Activated T-helper 1 cell treated with anti-CD3 and anti-CD28 coated beads, Interleukin-12 subunit alpha, Interleukin-12 subunit beta, Interleukin-2, Interleukin-4 antibody, amounts not matched to agents 30 ng/mL and 10 ng/mL and 1 ng/mL, durations not matched to agents 14 hours and 24 hours and 36 hours (primary cell): ENCODE results near the gene CCDC70. TPM values are rescaled to one million over a fixed set of nuclear protein-coding genes. Genes with fewer than 3 reads are reported as not detected.

Experiments
- DNase-seq: peaks from one replicate; pipeline ENCODE4 v3.0.0; 2021; ENCODE audit warnings: low spot score
- H3K27ac Mint-ChIP-seq: one replicate; pipeline ENCODE4 v1.8.0; 2021; ENCODE audit warnings: mild to moderate bottlenecking, mixed read lengths
- H3K27me3 Mint-ChIP-seq: one replicate; pipeline ENCODE4 v1.8.0; 2022; ENCODE audit warnings: mild to moderate bottlenecking, moderate library complexity, mixed read lengths; ENCODE audit not compliant: insufficient read depth
- H3K36me3 Mint-ChIP-seq: one replicate; pipeline ENCODE4 v1.8.0; 2021; ENCODE audit warnings: low read depth, mixed read lengths
- H3K4me1 Mint-ChIP-seq: one replicate; pipeline ENCODE4 v1.8.0; 2021; ENCODE audit warnings: low read depth, mixed read lengths
- H3K4me3 Mint-ChIP-seq: one replicate; pipeline ENCODE4 v1.8.0; 2021; ENCODE audit warnings: mild to moderate bottlenecking, moderate library complexity, mixed read lengths
- H3K9me3 Mint-ChIP-seq: one replicate; pipeline ENCODE4 v1.8.0; 2021; ENCODE audit warnings: mixed read lengths
- intact Hi-C: fragments of 100-400 bp; cut with micrococcal nuclease; formaldehyde crosslinking; loops from one replicate; pipeline ENCODE4 v1.15.1; 2024
- total RNA-seq: library from RNA; stranded (reverse); gene quantifications from 2 replicates; pipeline ENCODE4 v1.2.3, GENCODE V29; 2022

CCDC70 gene
- total RNA-seq, 1 donor from 2014 or later, result not detected

DNA sequence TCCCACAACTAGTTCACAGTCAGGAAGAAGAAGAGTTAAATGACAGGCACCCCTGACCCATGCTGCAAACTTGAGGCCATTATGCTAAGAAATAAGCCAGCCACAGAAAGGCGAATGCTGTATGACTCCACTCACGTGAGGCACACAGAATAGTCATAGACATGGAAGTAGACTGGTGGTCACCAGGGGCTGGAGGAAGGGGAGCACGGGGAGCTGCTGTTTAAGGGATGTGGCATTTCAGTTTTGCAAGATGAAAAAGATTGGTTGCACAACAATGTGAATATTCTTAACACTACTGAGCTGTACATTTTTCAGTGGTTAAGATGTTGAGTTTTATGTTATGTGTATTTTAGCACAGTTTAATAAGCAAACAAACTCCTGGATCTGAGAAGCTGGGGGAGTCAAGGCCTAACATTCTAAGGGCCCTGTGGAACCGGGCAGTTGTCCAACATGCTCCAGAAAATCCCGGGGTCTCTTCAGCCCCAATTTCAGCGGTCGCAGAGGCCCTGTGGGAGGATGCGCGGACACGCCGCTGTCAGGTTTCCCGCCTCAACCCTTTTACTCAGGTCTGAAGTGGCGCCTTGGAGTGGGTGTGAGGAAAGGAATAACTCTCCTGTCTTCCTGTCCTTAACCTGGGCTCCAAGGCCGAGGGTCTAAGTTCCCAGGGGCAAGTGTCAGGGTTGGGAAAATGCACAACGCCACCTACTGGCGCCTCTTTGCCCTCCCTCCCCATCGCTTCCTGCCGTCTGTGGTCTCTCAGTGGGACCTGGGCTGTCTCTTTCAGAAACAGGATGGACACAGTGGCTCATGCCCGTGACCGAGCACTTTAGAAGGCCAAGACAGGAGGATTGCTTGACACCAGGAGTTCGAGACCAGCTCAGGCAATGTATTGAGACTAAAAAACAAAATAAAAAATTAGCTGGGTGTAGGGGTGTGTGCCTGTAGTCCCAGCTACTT lies 12.3 kb upstream of the CCDC70 start:
- Mint-ChIP-seq H3K27me3 (peaks cover 14% of the 10 kb centered on the region), H3K27ac (peak overlapping the region; percentile 40), H3K4me3 (no peak overlapping the region), H3K9me3 (no peaks in the 10 kb centered on the region), H3K4me1 (peaks cover 10% of the 10 kb centered on the region), H3K36me3 (no peaks in the 10 kb centered on the region)
- DNase-seq, result peak; percentile 17
- intact Hi-C loops, result loop anchor here (1.0 to 5.0 kb wide), 3 partner anchors 34 to 278 kb away; partner anchors contain the start of genes DHRS12 and NEK5

DNA sequence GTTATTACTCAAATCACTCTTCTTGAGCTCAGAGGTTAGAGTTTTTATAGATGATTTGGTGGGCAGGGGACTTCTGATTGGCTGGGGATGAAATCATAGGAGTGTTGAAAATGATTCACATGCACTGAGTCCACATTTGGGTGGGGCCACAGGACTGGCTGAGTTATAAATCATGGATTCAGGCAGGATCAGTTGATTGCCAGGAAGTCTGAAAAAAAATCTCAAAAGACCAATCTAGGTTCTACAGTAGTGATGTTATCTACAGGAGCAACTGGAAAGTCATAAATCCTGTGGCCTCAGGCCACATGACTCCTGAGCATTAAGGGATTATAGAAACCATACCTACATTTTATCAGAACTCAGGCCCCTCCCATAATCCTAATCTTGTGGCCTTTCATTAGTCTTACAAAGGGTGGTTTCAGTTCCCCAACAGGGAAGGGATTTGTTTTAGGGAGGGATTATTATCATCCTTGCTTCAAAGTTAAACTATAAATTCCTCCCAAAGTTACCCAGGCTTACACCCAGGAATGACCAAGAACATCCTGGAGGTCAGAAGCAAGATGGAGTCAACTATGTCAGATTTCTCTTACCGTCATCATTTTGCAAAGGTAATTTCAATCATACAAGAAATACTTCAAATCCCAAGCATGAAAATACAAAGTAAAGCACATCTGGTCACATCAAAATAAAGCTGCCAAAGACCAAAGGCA lies 5.6 kb upstream of the CCDC70 start:
- no peak for DNase-seq
- H3K4me3 Mint-ChIP-seq, result no peak overlapping the region
- peaks cover 20% of the 10 kb centered on the region for H3K27me3 Mint-ChIP-seq
- peaks cover under 1% of the 10 kb centered on the region for H3K4me1 Mint-ChIP-seq
- no peaks in the 10 kb centered on the region for H3K9me3 Mint-ChIP-seq
- intact Hi-C loops, result no loop called here
- no peak overlapping the region for H3K27ac Mint-ChIP-seq
- no peaks in the 10 kb centered on the region for H3K36me3 Mint-ChIP-seq

DNA sequence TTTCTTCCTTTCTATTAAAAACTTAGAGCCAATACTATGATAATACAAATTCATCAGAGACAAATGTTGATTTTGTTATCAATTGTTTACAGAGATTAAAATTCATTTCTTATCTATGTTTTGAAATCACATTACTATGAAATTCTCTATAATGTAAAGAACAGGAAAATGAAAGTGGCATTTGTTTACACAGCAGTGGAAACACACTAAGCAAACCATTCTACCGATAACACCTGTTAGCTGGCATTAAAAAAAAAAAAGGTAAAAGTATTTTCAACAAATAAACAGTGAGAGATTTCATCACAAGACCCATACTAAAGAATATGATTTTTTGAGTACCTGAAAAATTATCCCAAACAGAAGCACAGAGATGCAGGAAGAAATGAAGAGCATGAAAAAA lies 4.8 kb upstream of the CCDC70 start:
- peaks cover 7% of the 10 kb centered on the region for H3K4me1 Mint-ChIP-seq
- intact Hi-C loops, result no loop called here
- no peak for DNase-seq

DNA sequence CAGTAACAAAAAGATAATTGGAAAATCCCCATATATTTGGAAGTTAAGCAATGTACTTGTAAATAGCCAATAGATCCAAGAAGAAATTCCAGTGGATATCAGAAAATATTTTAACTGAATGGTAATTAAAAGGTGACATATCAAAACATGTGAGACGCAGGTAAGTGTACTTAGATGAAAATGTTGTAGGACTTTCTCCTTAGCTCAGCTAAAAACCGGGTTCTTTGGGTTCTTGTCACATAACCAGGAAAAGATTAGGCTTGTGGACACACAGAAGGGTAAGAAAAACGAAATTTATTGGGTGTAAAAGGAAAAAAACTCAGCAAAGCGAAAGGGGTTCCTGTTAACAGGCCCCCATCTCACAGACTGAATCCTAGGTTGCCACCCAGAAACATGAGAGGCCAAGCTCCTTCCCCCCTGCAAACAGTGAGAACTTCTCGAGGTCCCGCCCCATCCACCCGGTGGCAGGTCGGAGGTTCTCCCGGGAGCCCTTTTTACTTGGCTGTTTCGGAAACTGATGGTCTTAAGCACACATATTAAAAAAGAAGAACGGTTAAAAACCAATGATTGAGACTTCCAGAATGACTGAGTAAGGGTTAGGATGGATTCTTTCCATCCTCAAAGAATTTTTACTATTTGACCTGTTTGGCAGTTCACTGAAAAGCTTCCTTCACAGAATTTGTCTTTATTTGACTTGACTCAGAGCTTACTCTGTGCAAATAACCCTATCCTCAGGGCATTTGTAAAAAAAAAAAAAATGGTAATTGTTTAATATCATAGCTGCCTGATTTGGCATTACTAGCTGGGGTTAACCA lies 3.1 kb upstream of the CCDC70 start:
- Mint-ChIP-seq H3K4me3 (no peak overlapping the region), H3K36me3 (no peaks in the 10 kb centered on the region), H3K27ac (no peak overlapping the region), H3K27me3 (peaks cover 16% of the 10 kb centered on the region), H3K4me1 (peaks cover 7% of the 10 kb centered on the region), H3K9me3 (no peaks in the 10 kb centered on the region)
- intact Hi-C loops, result no loop called here
- DNase-seq, result no peak

More for the DNA sequence above, 4.8 kb upstream of the CCDC70 start:
- no peak overlapping the region for H3K4me3 Mint-ChIP-seq
- H3K27me3 Mint-ChIP-seq, result peaks cover 18% of the 10 kb centered on the region
- no peak overlapping the region for H3K27ac Mint-ChIP-seq
- H3K36me3 Mint-ChIP-seq, result no peaks in the 10 kb centered on the region
- H3K9me3 Mint-ChIP-seq, result no peaks in the 10 kb centered on the region

DNA sequence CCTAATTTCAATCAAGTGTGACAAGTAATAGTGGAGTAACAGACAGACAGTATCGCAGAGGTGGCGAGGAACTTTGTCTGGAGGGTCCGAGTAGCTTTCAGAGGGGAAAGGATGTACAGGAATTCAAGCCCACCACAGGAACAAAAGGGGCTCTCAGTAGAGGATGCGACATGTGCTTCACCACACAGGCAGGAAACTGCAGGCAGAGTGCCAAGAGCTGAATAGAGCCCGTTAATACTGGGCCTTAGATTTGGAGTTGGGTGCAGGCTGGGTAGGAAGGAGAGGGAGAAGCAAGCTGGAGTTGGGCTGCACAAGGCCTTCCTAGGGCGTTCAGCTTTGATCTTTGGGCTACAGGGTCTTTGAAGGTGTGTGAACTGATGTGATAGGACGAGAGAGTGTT lies 1.2 kb downstream of the CCDC70 start:
- peaks cover 2% of the 10 kb centered on the region for H3K27me3 Mint-ChIP-seq
- H3K36me3 Mint-ChIP-seq, result no peaks in the 10 kb centered on the region
- no peak overlapping the region for H3K27ac Mint-ChIP-seq
- intact Hi-C loops, result no loop called here
- DNase-seq, result no peak
- no peaks in the 10 kb centered on the region for H3K9me3 Mint-ChIP-seq
- H3K4me3 Mint-ChIP-seq, result no peak overlapping the region
- H3K4me1 Mint-ChIP-seq, result peaks cover 7% of the 10 kb centered on the region

DNA sequence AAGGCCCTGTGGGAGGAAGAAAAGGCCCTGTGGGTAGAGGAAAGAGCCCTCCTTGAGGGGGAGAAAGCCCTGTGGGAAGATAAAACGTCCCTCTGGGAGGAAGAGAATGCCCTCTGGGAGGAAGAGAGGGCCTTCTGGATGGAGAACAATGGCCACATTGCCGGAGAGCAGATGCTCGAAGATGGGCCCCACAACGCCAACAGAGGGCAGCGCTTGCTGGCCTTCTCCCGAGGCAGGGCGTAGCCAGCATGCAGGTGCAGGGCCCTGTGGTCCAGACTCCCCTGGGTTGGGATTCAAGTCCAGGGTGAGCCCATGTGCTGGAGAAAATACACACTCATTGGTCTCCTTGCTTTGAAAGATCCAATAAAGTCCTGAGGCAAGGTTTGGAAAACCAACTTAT lies 4.1 kb downstream of the CCDC70 start:
- Mint-ChIP-seq H3K4me3 (no peak overlapping the region), H3K27me3 (peaks cover 7% of the 10 kb centered on the region), H3K9me3 (no peaks in the 10 kb centered on the region), H3K27ac (no peak overlapping the region), H3K36me3 (no peaks in the 10 kb centered on the region), H3K4me1 (peaks cover 7% of the 10 kb centered on the region)
- intact Hi-C loops, result no loop called here
- DNase-seq, result no peak

DNA sequence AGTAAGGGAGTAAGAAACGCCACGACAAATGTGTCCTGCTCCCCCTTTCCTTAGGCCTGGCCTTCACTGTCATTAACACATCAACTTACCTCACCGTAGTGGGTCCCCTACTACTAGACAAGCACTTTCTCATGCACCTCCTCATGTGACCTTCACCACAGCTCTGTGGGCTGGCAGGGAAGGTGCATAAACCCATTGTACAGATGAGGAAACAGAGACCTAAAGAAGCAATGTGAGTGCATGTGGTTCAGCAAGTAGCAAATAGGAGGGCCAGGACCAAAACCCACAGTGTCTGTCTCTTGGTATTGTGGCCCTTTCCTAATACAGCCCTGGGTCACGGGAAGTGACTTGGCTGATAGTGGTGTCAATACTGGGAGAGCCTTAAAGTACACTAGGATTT lies 5.3 kb downstream of the CCDC70 start:
- peaks cover 13% of the 10 kb centered on the region for H3K27me3 Mint-ChIP-seq
- H3K27ac Mint-ChIP-seq, result no peak overlapping the region
- intact Hi-C loops, result no loop called here
- H3K36me3 Mint-ChIP-seq, result no peaks in the 10 kb centered on the region
- H3K9me3 Mint-ChIP-seq, result no peaks in the 10 kb centered on the region
- no peak overlapping the region for H3K4me3 Mint-ChIP-seq
- no peak for DNase-seq
- H3K4me1 Mint-ChIP-seq, result no peaks in the 10 kb centered on the region

DNA sequence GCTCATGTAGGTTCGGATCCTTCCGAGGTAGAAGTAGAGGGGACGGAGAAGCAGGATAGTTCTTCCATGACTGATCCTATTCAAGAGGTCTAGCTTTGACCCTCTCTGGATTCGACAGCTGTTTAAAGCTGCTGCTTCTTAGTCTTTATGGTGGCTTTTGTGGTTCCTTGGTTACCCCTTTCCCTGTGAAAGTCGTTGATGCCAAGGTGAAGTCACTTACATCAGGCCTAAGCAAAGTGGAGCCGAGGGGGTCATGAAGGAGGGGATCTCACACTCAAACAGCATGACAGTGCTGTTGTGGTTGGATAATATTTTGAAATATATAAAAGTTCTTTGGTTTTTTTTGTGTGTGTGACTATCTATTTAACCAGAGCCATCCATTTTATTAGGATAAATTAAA lies 8.1 kb downstream of the CCDC70 start:
- no peak for DNase-seq
- intact Hi-C loops, result no loop called here
- Mint-ChIP-seq H3K9me3 (no peaks in the 10 kb centered on the region), H3K4me1 (no peaks in the 10 kb centered on the region), H3K36me3 (no peaks in the 10 kb centered on the region), H3K27me3 (peaks cover 13% of the 10 kb centered on the region), H3K27ac (no peak overlapping the region), H3K4me3 (no peak overlapping the region)

DNA sequence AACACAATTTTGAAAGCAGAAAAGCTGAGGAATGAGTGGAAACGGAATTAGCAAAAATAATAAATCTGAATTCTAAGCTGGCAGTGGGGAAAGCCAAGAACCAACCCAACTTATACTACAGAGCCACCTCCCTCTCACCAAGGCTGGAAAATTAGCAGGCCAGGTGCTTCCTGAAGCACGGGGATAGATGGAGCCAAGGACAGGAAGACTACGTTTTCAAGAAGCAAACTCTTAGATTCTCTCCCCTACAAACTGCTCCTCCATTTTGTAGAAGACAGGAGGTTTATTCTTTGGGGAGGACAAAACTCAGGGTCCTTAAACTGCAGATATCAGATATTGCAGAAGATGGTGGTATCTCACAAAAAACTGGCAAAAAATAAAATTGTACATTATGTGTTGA lies 8.8 kb downstream of the CCDC70 start:
- Mint-ChIP-seq H3K4me1 (no peaks in the 10 kb centered on the region), H3K4me3 (no peak overlapping the region), H3K27ac (no peak overlapping the region), H3K9me3 (no peaks in the 10 kb centered on the region), H3K36me3 (no peaks in the 10 kb centered on the region), H3K27me3 (peaks cover 13% of the 10 kb centered on the region)
- DNase-seq, result no peak
- intact Hi-C loops, result no loop called here

DNA sequence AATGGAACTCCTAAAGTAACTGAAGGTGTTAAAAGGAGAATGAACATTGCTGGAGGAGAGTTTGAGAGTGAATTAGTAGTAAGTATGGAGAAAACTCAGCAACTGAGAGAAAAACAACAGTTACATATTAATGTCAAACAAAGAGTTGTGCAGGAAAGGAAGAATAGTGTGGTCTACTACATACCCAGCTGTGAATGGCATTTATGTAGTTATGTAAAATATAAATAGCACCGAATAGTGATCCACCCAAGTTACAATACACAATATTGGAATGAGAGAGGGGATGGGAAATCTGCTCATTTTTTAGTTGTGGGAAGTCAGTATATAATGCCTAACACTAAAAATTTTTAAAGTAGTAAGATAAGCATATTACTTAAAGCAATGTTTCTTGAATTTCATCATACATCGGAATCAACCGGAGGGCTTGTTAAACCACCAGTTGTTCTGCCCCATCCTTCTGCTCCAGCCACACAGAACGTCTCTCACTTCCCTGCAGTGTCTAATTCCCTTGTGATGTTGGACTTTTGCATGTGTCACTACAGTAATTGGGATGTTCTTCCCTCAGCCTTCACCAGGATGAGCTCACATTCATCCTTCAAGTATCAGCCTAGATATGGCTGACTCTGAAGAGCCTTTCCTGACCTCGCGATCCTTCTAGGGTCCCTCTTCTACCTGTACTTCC lies 11.5 kb downstream of the CCDC70 start:
- no peak overlapping the region for H3K27ac Mint-ChIP-seq
- no peak for DNase-seq
- H3K36me3 Mint-ChIP-seq, result no peaks in the 10 kb centered on the region
- H3K27me3 Mint-ChIP-seq, result peaks cover 20% of the 10 kb centered on the region
- no peaks in the 10 kb centered on the region for H3K9me3 Mint-ChIP-seq
- no peaks in the 10 kb centered on the region for H3K4me1 Mint-ChIP-seq
- intact Hi-C loops, result no loop called here
- H3K4me3 Mint-ChIP-seq, result no peak overlapping the region

DNA sequence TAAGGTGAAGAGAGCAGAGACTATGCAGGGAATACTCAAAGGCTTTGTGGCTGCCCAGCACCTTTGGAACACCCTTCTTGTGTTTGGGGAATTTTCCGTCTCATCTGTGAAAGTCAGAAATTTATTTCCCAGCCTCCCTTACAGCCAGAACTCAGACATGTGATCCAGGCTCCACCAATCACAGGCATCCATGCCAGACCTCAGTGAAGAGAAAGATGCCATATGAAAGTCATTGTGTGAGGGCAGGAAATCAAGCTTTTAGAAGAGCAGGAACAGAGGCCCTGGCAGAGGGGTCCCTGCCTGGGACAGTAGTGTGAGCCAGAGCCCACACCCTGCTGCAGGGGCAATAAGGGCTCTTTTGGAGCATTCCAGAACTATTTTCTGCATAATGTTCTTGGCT lies 12.1 kb downstream of the CCDC70 start:
- no peak overlapping the region for H3K4me3 Mint-ChIP-seq
- intact Hi-C loops, result no loop called here
- no peak for DNase-seq
- no peaks in the 10 kb centered on the region for H3K9me3 Mint-ChIP-seq
- H3K4me1 Mint-ChIP-seq, result no peaks in the 10 kb centered on the region
- peaks cover 20% of the 10 kb centered on the region for H3K27me3 Mint-ChIP-seq
- H3K27ac Mint-ChIP-seq, result no peak overlapping the region
- H3K36me3 Mint-ChIP-seq, result no peaks in the 10 kb centered on the region

DNA sequence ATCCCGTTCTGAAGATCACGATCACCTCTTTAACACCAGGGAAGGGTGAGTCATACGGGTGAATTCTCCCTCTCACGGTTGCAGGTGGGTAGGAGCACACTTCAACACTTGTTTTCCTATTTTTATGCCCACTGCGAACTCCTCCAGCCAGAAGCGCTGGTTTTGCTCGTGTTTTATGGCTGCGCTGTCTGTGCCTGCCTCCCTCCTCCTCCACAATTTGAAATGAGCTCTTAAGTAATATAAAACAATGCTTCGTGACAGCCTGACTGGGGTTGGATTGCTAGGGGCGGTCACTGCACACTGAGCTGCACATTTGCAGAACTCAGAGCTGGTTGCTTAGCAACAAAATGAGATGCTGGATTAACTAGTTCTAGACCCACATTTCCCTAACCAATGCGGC lies 12.9 kb downstream of the CCDC70 start:
- H3K27ac Mint-ChIP-seq, result no peak overlapping the region
- peaks cover 5% of the 10 kb centered on the region for H3K4me1 Mint-ChIP-seq
- no peaks in the 10 kb centered on the region for H3K36me3 Mint-ChIP-seq
- no peaks in the 10 kb centered on the region for H3K9me3 Mint-ChIP-seq
- no peak for DNase-seq
- no peak overlapping the region for H3K4me3 Mint-ChIP-seq
- peaks cover 16% of the 10 kb centered on the region for H3K27me3 Mint-ChIP-seq
- intact Hi-C loops, result no loop called here
